NCI-H510A (cell line): ENCODE results near the gene AKIP1.
"Not testable (repeated sequence)": the region's sequence is repeated elsewhere in the genome, so short reads cannot be mapped to it uniquely, and the experiment has no call there.

ENCODE experiments used
- DNase-seq: peaks from one replicate; lab custom pipeline; 2025; lab: John Stamatoyannopoulos, UW

AKIP1 gene

GRCh38 chr11:8911029-8911823 is at the start of gene AKIP1:
AKIP1 (plus strand) TSS chr11:8911189; CDS start chr11:8911450, 261 bp downstream.
- DNase-seq = peak; percentile 84

GRCh38 chr11:8863838-8864237 is 47.2 kb upstream of the AKIP1 start:
- DNase-seq = no peak

GRCh38 chr11:8865304-8865703 is 45.7 kb upstream of the AKIP1 start:
- no peak for DNase-seq

- DNase-seq = no peak
These were observed 44.0 kb upstream of the AKIP1 start for GRCh38 chr11:8867035-8867434.

- DNase-seq = no peak
These were observed 42.9 kb upstream of the AKIP1 start for GRCh38 chr11:8867931-8868631.

- peak; percentile 14 for DNase-seq
These were observed 40.4 kb upstream of the AKIP1 start for GRCh38 chr11:8870411-8871170.

GRCh38 chr11:8871171-8871775 is 39.7 kb upstream of the AKIP1 start:
- DNase-seq = no peak

- DNase-seq = no peak
These were observed 39.0 kb upstream of the AKIP1 start for GRCh38 chr11:8871962-8872361.

- no peak for DNase-seq
These were observed 37.1 kb upstream of the AKIP1 start for GRCh38 chr11:8873741-8874405.

GRCh38 chr11:8878771-8879170 is 32.2 kb upstream of the AKIP1 start:
- DNase-seq = no peak

GRCh38 chr11:8881585-8881984 is 29.4 kb upstream of the AKIP1 start:
- DNase-seq = not testable (repeated sequence)

- DNase-seq = no peak
These were observed 24.7 kb upstream of the AKIP1 start for GRCh38 chr11:8886322-8886721.

GRCh38 chr11:8891185-8891584 is 19.8 kb upstream of the AKIP1 start:
- DNase-seq = not testable (repeated sequence)

GRCh38 chr11:8899119-8899753 is 11.8 kb upstream of the AKIP1 start:
- DNase-seq = no peak

GRCh38 chr11:8905528-8906165 is 5.3 kb upstream of the AKIP1 start:
- no peak for DNase-seq

- DNase-seq = no peak
These were observed 3.9 kb upstream of the AKIP1 start for GRCh38 chr11:8907116-8907515.

- no peak for DNase-seq
These were observed 2.9 kb upstream of the AKIP1 start for GRCh38 chr11:8908099-8908498.

- no peak for DNase-seq
These were observed 351 bp upstream of the AKIP1 start for GRCh38 chr11:8910649-8911026.

GRCh38 chr11:8913961-8914660 is 3.1 kb downstream of the AKIP1 start:
- DNase-seq = no peak

- no peak for DNase-seq
These were observed 3.7 kb downstream of the AKIP1 start for GRCh38 chr11:8914661-8915018.
